Fibroblast of mammary gland (primary cell): ENCODE measurements around the gene FAM110A.
"Not testable (repeated sequence)": the region's sequence is repeated elsewhere in the genome, so short reads cannot be mapped to it uniquely, and the experiment has no call there.

Source experiments
- DNase-seq: peaks from one replicate; pipeline ENCODE4 v3.0.0-alpha.2; 2010; ENCODE audit warnings: low read depth
- H3K4me3 ChIP-seq: 2 replicates; pipeline ENCODE4 v1.5.1; 2011; ENCODE audit warnings: low read depth, mild to moderate bottlenecking, low read length, moderate library complexity; ENCODE audit not compliant: control insufficient read depth
- CTCF ChIP-seq: conservative IDR thresholded peaks from 2 replicates; pipeline ENCODE4 v1.5.1; 2011; ENCODE audit warnings: low read depth, low read length, inconsistent platforms; ENCODE audit not compliant: control insufficient read depth, insufficient read depth

FAM110A gene

GRCh38 chr20:833450-834150, at the start of gene FAM110A:
Gene FAM110A (plus strand): TSS chr20:833715. CDS start chr20:844805, 11,090 bp downstream.
- TF ChIP-seq CTCF = no peak
- DNase-seq = peak; percentile 88
- peak within 1 kb of the TSS; percentile 73 for H3K4me3 ChIP-seq

- no peak for DNase-seq
- H3K4me3 ChIP-seq = no peak overlapping the region
- no peak for TF ChIP-seq CTCF
These were observed 45.7 kb upstream of the FAM110A start for GRCh38 chr20:787825-788224.

GRCh38 chr20:791056-791455, 42.5 kb upstream of the FAM110A start:
- DNase-seq = no peak
- H3K4me3 ChIP-seq = no peak overlapping the region
- no peak for TF ChIP-seq CTCF

GRCh38 chr20:792248-792647, 41.3 kb upstream of the FAM110A start:
- H3K4me3 ChIP-seq = no peak overlapping the region
- TF ChIP-seq CTCF = no peak
- no peak for DNase-seq

- DNase-seq = no peak
- no peak overlapping the region for H3K4me3 ChIP-seq
- no peak for TF ChIP-seq CTCF
These were observed 36.6 kb upstream of the FAM110A start for GRCh38 chr20:796921-797320.

- not testable (repeated sequence) for H3K4me3 ChIP-seq, DNase-seq
These were observed 34.8 kb upstream of the FAM110A start for GRCh38 chr20:798746-799145.

- DNase-seq, H3K4me3 ChIP-seq: not testable (repeated sequence)
These were observed 33.5 kb upstream of the FAM110A start for GRCh38 chr20:800026-800425.

- H3K4me3 ChIP-seq = no peak overlapping the region
- DNase-seq = no peak
These were observed 31.8 kb upstream of the FAM110A start for GRCh38 chr20:801678-802077.

More at GRCh38 chr20:801678-802077, 31.8 kb upstream of the FAM110A start:
- TF ChIP-seq CTCF = no peak
